ENCODE data around the gene MSH4. TPM values are rescaled to one million over a fixed set of nuclear protein-coding genes. Genes with fewer than 3 reads are reported as not detected.
"Not testable (repeated sequence)": the region's sequence is repeated elsewhere in the genome, so short reads cannot be mapped to it uniquely, and the experiment has no call there.

MSH4 gene
- total RNA-seq, 3 donors from 2014 or later: 0.32 to 0.88 (median 0.66) TPM

GRCh38 chr1:75792091-75792490, 4.6 kb upstream of the MSH4 start:
- H3K27me3 ChIP-seq: no peaks in the 10 kb centered on the region
- H3K4me3 ChIP-seq: no peak overlapping the region
- no peak overlapping the region for H3K27ac ChIP-seq
- peaks cover 0 to 11% of the 10 kb centered on the region in 2 donors for H3K4me1 ChIP-seq
- H3K9me3 ChIP-seq: no peaks in the 10 kb centered on the region
- TF ChIP-seq CTCF (IDR thresholded peaks at IDR 0.05) (no peak), POLR2AphosphoS5 (IDR thresholded peaks at IDR 0.05) (no peak), POLR2A (IDR thresholded peaks at IDR 0.05) (no peak)
- peaks cover 12% of the 10 kb centered on the region for H3K36me3 ChIP-seq
- DNase-seq (ENCODE audit: low spot score in 2 of 2): no peak
- intact Hi-C loops (cut with DNase I; ENCODE audit: low total_unique reads): no loop called here

- peaks cover 0 to 4% of the 10 kb centered on the region in 2 donors for H3K4me1 ChIP-seq
- H3K9me3 ChIP-seq: no peaks in the 10 kb centered on the region
- no peaks in the 10 kb centered on the region for H3K27me3 ChIP-seq
- no peak for DNase-seq (ENCODE audit: low spot score in 2 of 2)
- no peak overlapping the region for H3K27ac ChIP-seq
- no peak overlapping the region for H3K4me3 ChIP-seq
- intact Hi-C loops (cut with DNase I; ENCODE audit: low total_unique reads): no loop called here
- TF ChIP-seq CTCF (IDR thresholded peaks at IDR 0.05) (no peak), POLR2AphosphoS5 (IDR thresholded peaks at IDR 0.05) (no peak), POLR2A (IDR thresholded peaks at IDR 0.05) (no peak)
- H3K36me3 ChIP-seq: peaks cover 12% of the 10 kb centered on the region
Observed at GRCh38 chr1:75794382-75794781, 2.3 kb upstream of the MSH4 start.

- no peaks in the 10 kb centered on the region for H3K27me3 ChIP-seq
- TF ChIP-seq CTCF (IDR thresholded peaks at IDR 0.05) (no peak), POLR2A (IDR thresholded peaks at IDR 0.05) (no peak), POLR2AphosphoS5 (IDR thresholded peaks at IDR 0.05) (no peak)
- H3K4me1 ChIP-seq: peaks cover 0 to 2% of the 10 kb centered on the region in 2 donors
- H3K4me3 ChIP-seq: no peak overlapping the region
- peaks cover 12% of the 10 kb centered on the region for H3K36me3 ChIP-seq
- H3K27ac ChIP-seq: no peak overlapping the region
- DNase-seq (ENCODE audit: low spot score in 2 of 2): no peak
- no peaks in the 10 kb centered on the region for H3K9me3 ChIP-seq
- intact Hi-C loops (cut with DNase I; ENCODE audit: low total_unique reads): no loop called here
Observed at GRCh38 chr1:75795703-75796193, 934 bp upstream of the MSH4 start.

GRCh38 chr1:75797273-75797588, 549 bp downstream of the MSH4 start:
- H3K4me3 ChIP-seq: no peak overlapping the region
- DNase-seq (ENCODE audit: low spot score in 2 of 2): no peak
- H3K27ac ChIP-seq: no peak overlapping the region
- TF ChIP-seq POLR2AphosphoS5 (IDR thresholded peaks at IDR 0.05) (no peak), CTCF (IDR thresholded peaks at IDR 0.05) (no peak), POLR2A (IDR thresholded peaks at IDR 0.05) (no peak)
- H3K9me3 ChIP-seq: no peaks in the 10 kb centered on the region
- H3K36me3 ChIP-seq: peaks cover 12% of the 10 kb centered on the region
- no peaks in the 10 kb centered on the region for H3K4me1 ChIP-seq
- H3K27me3 ChIP-seq: no peaks in the 10 kb centered on the region
- intact Hi-C loops (cut with DNase I; ENCODE audit: low total_unique reads): no loop called here

- intact Hi-C loops (cut with DNase I; ENCODE audit: low total_unique reads): no loop called here
- Histone ChIP-seq H3K36me3 (peaks cover 12% of the 10 kb centered on the region), H3K4me3 (no peak overlapping the region), H3K9me3 (no peaks in the 10 kb centered on the region), H3K27me3 (no peaks in the 10 kb centered on the region), H3K27ac (no peak overlapping the region), H3K4me1 (no peaks in the 10 kb centered on the region)
- TF ChIP-seq CTCF (IDR thresholded peaks at IDR 0.05): no peak
- no peak for TF ChIP-seq POLR2AphosphoS5 (IDR thresholded peaks at IDR 0.05)
- no peak for TF ChIP-seq POLR2A (IDR thresholded peaks at IDR 0.05)
- DNase-seq (ENCODE audit: low spot score in 2 of 2): no peak
Observed at GRCh38 chr1:75797606-75798216, 1.0 kb downstream of the MSH4 start.

- intact Hi-C loops (cut with DNase I; ENCODE audit: low total_unique reads); DNase-seq (ENCODE audit: low spot score in 2 of 2); H3K4me1 ChIP-seq; H3K9me3 ChIP-seq; H3K27me3 ChIP-seq; H3K27ac ChIP-seq; H3K4me3 ChIP-seq; H3K36me3 ChIP-seq: not testable (repeated sequence)
Observed at GRCh38 chr1:75801480-75801879, 4.8 kb downstream of the MSH4 start.
